Measurements from ENCODE around the gene BICDL1.

Gene BICDL1

DNA sequence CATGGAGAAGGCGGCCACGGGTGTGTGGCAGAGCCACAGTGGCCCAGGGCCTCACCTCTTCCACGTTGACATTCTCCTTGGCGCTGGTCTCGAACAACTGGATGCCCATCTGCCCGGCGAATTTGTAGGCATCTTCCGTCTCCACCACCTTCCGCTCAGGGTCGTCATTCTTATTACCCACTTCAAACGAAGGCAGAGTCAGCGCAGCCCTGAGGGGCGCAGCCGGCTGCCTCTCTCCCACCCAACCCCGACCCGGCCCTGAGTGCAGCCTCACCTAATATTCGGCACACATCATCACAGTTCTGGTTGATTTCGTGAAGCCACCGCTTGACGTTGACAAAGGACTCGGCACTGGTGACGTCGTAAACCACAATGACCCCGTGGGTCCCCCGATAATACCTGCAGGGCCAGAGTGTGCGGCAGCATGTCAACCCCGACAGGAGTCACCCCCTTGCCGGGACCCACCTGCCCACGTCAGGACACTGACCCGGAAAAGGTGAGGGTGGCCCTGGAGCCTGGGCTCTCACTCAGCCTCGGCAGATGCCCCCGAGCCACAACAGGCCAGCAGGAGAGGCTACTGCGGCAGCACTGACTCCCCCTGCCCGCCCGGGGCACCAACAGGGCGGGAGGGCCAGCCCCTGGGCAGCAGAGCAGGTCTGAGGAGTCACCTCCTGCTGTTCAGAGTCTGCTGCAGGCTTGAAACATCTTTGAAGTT, 109.9 kb downstream of the BICDL1 start:
- peaks cover 55% of the 10 kb centered on the region for H3K36me3 ChIP-seq (ENCODE audit: insufficient read depth, low read length)

DNA sequence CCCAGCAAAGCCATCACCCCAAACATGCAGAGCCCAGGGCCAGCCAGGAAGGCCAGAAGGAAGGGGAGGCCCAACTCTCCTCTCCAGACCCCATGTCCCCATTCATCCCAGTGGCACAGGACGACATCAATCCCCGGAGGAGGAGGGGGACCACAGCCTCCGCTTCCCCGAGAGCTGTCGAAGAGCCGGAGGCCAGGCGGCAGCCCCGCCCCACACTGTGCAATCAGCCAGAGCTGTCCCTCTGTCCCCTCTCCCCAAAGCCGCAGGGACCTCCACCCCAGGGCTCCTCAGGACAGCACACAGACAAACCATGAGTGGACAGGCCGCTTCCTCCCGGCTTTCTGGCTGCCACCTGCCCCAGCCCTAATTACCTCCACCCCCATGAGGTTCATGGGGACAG, 110.7 kb downstream of the BICDL1 start:
- no peak overlapping the region for H3K4me3 ChIP-seq (ENCODE audit: low read depth in 1 of 2, low read length in 2 of 2)
- no peak overlapping the region for H3K27ac ChIP-seq (ENCODE audit: low read depth, low read length)
- H3K9ac ChIP-seq (ENCODE audit: low read length), result no peak overlapping the region
- peaks cover 30% of the 10 kb centered on the region for H3K4me1 ChIP-seq (ENCODE audit: insufficient read depth, low read length)
- no peaks in the 10 kb centered on the region for H3K9me3 ChIP-seq (ENCODE audit: low read length)
- H3K27me3 ChIP-seq (ENCODE audit: control insufficient read depth in 1 of 2, insufficient read depth in 2 of 2, low read length in 2 of 2), result no peaks in the 10 kb centered on the region
- H3K36me3 ChIP-seq (ENCODE audit: insufficient read depth, low read length), result peaks cover 55% of the 10 kb centered on the region

More for the DNA sequence above, 109.9 kb downstream of the BICDL1 start:
- H3K4me1 ChIP-seq (ENCODE audit: insufficient read depth, low read length), result peaks cover 35% of the 10 kb centered on the region
- no peak overlapping the region for H3K4me3 ChIP-seq (ENCODE audit: low read depth in 1 of 2, low read length in 2 of 2)
- no peak overlapping the region for H3K27ac ChIP-seq (ENCODE audit: low read depth, low read length)
- no peaks in the 10 kb centered on the region for H3K9me3 ChIP-seq (ENCODE audit: low read length)
- no peak overlapping the region for H3K9ac ChIP-seq (ENCODE audit: low read length)
- H3K27me3 ChIP-seq (ENCODE audit: control insufficient read depth in 1 of 2, insufficient read depth in 2 of 2, low read length in 2 of 2), result no peaks in the 10 kb centered on the region

- Histone ChIP-seq H3K4me3 (ENCODE audit: low read depth in 1 of 2, low read length in 2 of 2) (no peak overlapping the region), H3K36me3 (ENCODE audit: insufficient read depth, low read length) (peaks cover 54% of the 10 kb centered on the region), H3K4me1 (ENCODE audit: insufficient read depth, low read length) (peaks cover 25% of the 10 kb centered on the region), H3K27ac (ENCODE audit: low read depth, low read length) (peak overlapping the region; percentile 16), H3K9me3 (ENCODE audit: low read length) (no peaks in the 10 kb centered on the region), H3K9ac (ENCODE audit: low read length) (no peak overlapping the region), H3K27me3 (ENCODE audit: control insufficient read depth in 1 of 2, insufficient read depth in 2 of 2, low read length in 2 of 2) (no peaks in the 10 kb centered on the region)
Measured at GRCh38 chr12:120100630-120101029, 111.6 kb downstream of the BICDL1 start.

- Histone ChIP-seq H3K9me3 (ENCODE audit: low read length) (no peaks in the 10 kb centered on the region), H3K9ac (ENCODE audit: low read length) (no peak overlapping the region), H3K4me3 (ENCODE audit: low read depth in 1 of 2, low read length in 2 of 2) (no peak overlapping the region), H3K4me1 (ENCODE audit: insufficient read depth, low read length) (peaks cover 25% of the 10 kb centered on the region), H3K36me3 (ENCODE audit: insufficient read depth, low read length) (peaks cover 48% of the 10 kb centered on the region), H3K27me3 (ENCODE audit: control insufficient read depth in 1 of 2, insufficient read depth in 2 of 2, low read length in 2 of 2) (no peaks in the 10 kb centered on the region), H3K27ac (ENCODE audit: low read depth, low read length) (peak overlapping the region; percentile 16)
Measured at GRCh38 chr12:120101182-120101581, 112.1 kb downstream of the BICDL1 start.

DNA sequence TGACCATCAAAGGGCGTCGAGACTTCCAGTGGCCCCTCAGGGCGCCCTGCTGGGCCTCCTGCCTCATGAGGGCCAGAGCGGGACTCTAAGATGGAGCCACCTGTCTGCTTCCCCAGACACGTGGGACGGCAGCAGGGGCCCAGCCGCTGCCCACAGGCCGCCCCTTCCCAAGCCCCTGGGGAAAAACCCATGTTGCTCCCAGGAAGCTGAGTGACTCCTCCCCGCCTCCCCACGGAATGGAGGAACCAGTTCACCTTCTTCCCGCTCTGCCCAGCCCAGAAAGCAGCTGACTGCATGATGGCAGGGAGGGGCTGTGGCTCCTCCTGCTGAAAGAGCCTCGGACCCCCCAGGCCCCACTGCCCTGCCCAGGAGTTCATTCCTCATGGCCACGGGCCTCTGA, 112.6 kb downstream of the BICDL1 start:
- Histone ChIP-seq H3K27ac (ENCODE audit: low read depth, low read length) (peak overlapping the region; percentile 10), H3K9ac (ENCODE audit: low read length) (no peak overlapping the region)

GRCh38 chr12:120102189-120103043, 113.4 kb downstream of the BICDL1 start:
- Histone ChIP-seq H3K9me3 (ENCODE audit: low read length) (no peaks in the 10 kb centered on the region), H3K36me3 (ENCODE audit: insufficient read depth, low read length) (peaks cover 36% of the 10 kb centered on the region), H3K4me1 (ENCODE audit: insufficient read depth, low read length) (peaks cover 25% of the 10 kb centered on the region), H3K27ac (ENCODE audit: low read depth, low read length) (peak overlapping the region; percentile 10), H3K4me3 (ENCODE audit: low read depth in 1 of 2, low read length in 2 of 2) (no peak overlapping the region), H3K9ac (ENCODE audit: low read length) (no peak overlapping the region), H3K27me3 (ENCODE audit: control insufficient read depth in 1 of 2, insufficient read depth in 2 of 2, low read length in 2 of 2) (no peaks in the 10 kb centered on the region)

More for the DNA sequence above, 112.6 kb downstream of the BICDL1 start:
- Histone ChIP-seq H3K9me3 (ENCODE audit: low read length) (no peaks in the 10 kb centered on the region), H3K27me3 (ENCODE audit: control insufficient read depth in 1 of 2, insufficient read depth in 2 of 2, low read length in 2 of 2) (no peaks in the 10 kb centered on the region), H3K36me3 (ENCODE audit: insufficient read depth, low read length) (peaks cover 44% of the 10 kb centered on the region), H3K4me1 (ENCODE audit: insufficient read depth, low read length) (peaks cover 25% of the 10 kb centered on the region), H3K4me3 (ENCODE audit: low read depth in 1 of 2, low read length in 2 of 2) (no peak overlapping the region)

DNA sequence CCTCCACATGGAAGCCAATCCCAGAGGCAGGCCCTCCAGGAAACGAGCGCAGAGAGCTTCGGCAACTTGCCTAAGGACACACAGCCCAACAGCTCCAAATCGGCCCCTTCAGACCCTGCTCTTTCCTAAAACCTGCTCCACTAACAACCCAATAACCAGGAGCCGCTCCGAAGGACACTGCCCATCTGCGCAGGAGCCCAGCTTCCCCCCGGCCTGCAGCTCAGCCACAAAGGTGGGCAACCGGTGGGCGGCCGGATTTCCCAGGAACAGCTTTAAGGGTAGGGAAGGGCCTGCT, 114.0 kb downstream of the BICDL1 start:
- peaks cover 37% of the 10 kb centered on the region for H3K36me3 ChIP-seq (ENCODE audit: insufficient read depth, low read length)
- no peaks in the 10 kb centered on the region for H3K27me3 ChIP-seq (ENCODE audit: control insufficient read depth in 1 of 2, insufficient read depth in 2 of 2, low read length in 2 of 2)
- peaks cover 25% of the 10 kb centered on the region for H3K4me1 ChIP-seq (ENCODE audit: insufficient read depth, low read length)
- no peaks in the 10 kb centered on the region for H3K9me3 ChIP-seq (ENCODE audit: low read length)
- no peak overlapping the region for H3K4me3 ChIP-seq (ENCODE audit: low read depth in 1 of 2, low read length in 2 of 2)
- H3K9ac ChIP-seq (ENCODE audit: low read length), result no peak overlapping the region
- no peak overlapping the region for H3K27ac ChIP-seq (ENCODE audit: low read depth, low read length)

DNA sequence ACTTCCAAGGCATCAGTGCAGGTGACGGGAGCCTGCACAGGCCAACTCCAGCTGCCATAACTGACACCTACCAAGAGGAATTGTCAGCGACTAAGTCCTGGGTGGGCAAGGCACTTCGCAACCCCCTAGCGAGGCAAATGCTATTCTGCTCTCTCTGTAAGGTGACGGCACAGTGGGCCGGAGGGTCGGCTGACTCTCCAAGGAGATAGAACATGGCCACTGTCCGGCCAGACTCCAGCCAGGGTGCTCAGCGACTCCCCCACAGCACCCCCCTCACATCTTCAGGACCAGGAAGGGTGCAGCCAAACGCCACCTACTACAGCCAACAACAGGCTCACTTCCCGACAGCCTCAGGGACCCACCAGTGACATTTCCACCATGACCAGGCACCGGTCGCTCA, 114.3 kb downstream of the BICDL1 start:
- Histone ChIP-seq H3K9me3 (ENCODE audit: low read length) (no peaks in the 10 kb centered on the region), H3K27ac (ENCODE audit: low read depth, low read length) (no peak overlapping the region), H3K9ac (ENCODE audit: low read length) (no peak overlapping the region), H3K4me1 (ENCODE audit: insufficient read depth, low read length) (peaks cover 25% of the 10 kb centered on the region), H3K27me3 (ENCODE audit: control insufficient read depth in 1 of 2, insufficient read depth in 2 of 2, low read length in 2 of 2) (no peaks in the 10 kb centered on the region), H3K4me3 (ENCODE audit: low read depth in 1 of 2, low read length in 2 of 2) (no peak overlapping the region), H3K36me3 (ENCODE audit: insufficient read depth, low read length) (peaks cover 36% of the 10 kb centered on the region)

DNA sequence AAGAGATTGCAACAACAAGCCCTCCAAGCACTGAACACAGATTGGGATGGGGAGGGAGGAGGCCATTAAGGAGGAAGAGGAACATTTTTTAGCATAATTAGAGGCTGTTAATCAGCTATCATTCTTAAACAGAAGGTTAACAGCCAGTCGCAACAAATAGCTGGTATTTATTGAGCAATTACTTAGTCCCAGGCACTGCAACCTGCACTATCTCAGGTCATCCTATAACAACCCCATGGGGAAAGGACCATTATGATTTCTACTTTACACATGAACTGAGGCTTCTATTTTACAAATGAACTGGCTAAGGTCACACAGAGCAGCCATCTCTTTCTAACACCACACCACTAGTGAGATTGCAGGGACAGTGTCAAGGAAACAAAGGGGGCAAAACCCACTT, 117.1 kb downstream of the BICDL1 start:
- H3K27me3 ChIP-seq (ENCODE audit: control insufficient read depth in 1 of 2, insufficient read depth in 2 of 2, low read length in 2 of 2), result no peaks in the 10 kb centered on the region

GRCh38 chr12:120109570-120110267, 120.7 kb downstream of the BICDL1 start:
- H3K9me3 ChIP-seq (ENCODE audit: low read length), result no peaks in the 10 kb centered on the region
- no peak overlapping the region for H3K4me3 ChIP-seq (ENCODE audit: low read depth in 1 of 2, low read length in 2 of 2)
- no peaks in the 10 kb centered on the region for H3K27me3 ChIP-seq (ENCODE audit: control insufficient read depth in 1 of 2, insufficient read depth in 2 of 2, low read length in 2 of 2)
- peaks cover 5% of the 10 kb centered on the region for H3K36me3 ChIP-seq (ENCODE audit: insufficient read depth, low read length)
- H3K4me1 ChIP-seq (ENCODE audit: insufficient read depth, low read length), result peaks cover 11% of the 10 kb centered on the region
- H3K9ac ChIP-seq (ENCODE audit: low read length), result no peak overlapping the region
- H3K27ac ChIP-seq (ENCODE audit: low read depth, low read length), result no peak overlapping the region

More for the DNA sequence above, 117.1 kb downstream of the BICDL1 start:
- H3K27ac ChIP-seq (ENCODE audit: low read depth, low read length), result no peak overlapping the region
- H3K9me3 ChIP-seq (ENCODE audit: low read length), result no peaks in the 10 kb centered on the region
- no peak overlapping the region for H3K9ac ChIP-seq (ENCODE audit: low read length)
- H3K4me1 ChIP-seq (ENCODE audit: insufficient read depth, low read length), result peaks cover 15% of the 10 kb centered on the region
- peaks cover 25% of the 10 kb centered on the region for H3K36me3 ChIP-seq (ENCODE audit: insufficient read depth, low read length)
- H3K4me3 ChIP-seq (ENCODE audit: low read depth in 1 of 2, low read length in 2 of 2), result no peak overlapping the region
